ENCODE results near the gene RPRD2. TPM values are rescaled to one million over a fixed set of nuclear protein-coding genes. Genes with fewer than 3 reads are reported as not detected.

RPRD2 gene
- 8.3 and 9.0 TPM in 2 replicates for total RNA-seq

GRCh38 chr1:150363426-150364230 lies at the start of gene RPRD2:
RPRD2 (plus strand) TSS chr1:150364147; CDS start chr1:150364715, 568 bp downstream.

DNA sequence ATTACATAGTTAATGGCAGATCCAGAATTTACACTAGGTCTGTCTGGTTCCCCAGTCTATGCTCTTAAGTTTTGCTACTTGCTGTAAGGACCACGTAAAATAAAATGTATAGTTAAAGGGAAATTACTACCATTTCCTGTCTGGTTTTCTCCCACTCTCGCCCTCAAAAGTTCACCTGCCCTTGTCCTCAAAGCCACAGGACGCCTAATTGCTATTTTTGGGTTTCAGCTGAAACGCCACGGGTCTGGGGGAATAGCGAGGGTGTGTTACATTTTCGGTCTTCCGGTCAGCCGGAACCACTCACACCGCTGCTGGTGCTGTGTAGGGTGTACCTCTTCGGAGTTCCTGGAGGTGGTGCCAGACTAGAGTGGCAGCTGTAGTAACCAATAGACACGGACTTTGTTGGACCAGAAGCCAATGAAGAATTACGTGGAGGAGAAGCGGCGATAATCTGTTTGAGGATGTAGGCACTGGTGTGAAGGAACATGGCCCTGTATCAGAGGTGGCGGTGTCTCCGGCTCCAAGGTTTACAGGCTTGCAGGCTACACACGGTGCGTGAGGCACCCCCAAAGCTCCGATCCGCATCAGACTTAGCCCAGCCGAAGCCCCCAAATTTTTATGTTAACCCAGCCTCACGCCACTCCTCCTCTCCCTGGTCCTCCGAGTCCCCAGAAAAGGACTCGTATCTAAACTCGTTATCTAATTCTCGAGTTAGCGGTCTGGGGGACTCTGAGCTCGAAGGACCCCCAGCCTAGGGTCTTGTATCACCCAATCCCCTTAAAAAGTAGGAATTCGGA lies 123.2 kb downstream of the RPRD2 start, which contains the start of gene TARS2:
TSS of gene TARS2 (plus strand) at position 454 of the 797 bp plus-strand sequence. CDS start at position 486, 32 bp downstream.

DNA sequence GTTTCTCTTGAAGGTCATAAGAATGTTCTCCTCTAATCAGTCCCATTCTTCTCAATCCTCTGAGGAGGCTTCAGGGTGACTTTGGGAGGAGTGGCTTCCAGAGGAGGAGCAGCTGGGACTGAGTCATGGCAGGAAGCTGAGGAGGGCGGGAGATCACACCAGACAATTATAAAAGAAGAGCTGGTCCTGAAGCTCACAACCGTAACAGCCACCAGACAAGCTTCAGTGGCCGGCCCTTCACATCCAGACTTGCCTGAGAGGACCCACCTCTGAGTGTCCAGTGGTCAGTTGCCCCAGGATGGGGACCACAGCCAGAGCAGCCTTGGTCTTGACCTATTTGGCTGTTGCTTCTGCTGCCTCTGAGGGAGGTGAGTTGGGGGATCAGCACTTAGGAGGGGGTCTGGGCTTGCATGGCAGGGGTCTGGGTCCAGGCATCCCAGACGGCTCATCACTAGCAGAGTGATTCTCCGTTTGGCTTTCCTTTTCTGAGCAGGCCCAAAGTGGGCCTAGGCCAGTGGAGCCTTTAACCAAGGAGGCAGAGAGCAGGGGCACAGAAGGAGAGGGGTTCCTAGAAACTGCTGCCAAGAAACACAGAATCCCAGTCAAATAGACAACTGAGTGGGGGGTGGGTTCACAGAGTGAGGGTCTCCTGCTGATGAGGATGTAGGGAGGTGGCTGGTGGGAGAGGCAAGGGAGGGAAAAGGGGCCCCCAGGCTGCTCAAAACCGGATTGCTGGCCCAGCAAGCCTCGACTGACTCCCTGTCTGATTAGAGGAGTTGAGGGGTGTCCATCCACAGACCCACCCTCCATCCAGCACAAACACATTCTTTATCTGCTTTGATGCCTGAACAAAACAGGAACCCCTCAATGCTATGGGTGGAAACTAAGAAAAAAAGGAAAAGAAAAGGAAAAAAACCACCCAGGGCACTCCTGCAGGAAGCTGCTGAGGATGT lies 144.2 kb downstream of the RPRD2 start, which contains the start of gene ECM1:
TSS of gene ECM1 (plus strand) at position 198 of the 953 bp plus-strand sequence. CDS start at position 299, 101 bp downstream.

DNA sequence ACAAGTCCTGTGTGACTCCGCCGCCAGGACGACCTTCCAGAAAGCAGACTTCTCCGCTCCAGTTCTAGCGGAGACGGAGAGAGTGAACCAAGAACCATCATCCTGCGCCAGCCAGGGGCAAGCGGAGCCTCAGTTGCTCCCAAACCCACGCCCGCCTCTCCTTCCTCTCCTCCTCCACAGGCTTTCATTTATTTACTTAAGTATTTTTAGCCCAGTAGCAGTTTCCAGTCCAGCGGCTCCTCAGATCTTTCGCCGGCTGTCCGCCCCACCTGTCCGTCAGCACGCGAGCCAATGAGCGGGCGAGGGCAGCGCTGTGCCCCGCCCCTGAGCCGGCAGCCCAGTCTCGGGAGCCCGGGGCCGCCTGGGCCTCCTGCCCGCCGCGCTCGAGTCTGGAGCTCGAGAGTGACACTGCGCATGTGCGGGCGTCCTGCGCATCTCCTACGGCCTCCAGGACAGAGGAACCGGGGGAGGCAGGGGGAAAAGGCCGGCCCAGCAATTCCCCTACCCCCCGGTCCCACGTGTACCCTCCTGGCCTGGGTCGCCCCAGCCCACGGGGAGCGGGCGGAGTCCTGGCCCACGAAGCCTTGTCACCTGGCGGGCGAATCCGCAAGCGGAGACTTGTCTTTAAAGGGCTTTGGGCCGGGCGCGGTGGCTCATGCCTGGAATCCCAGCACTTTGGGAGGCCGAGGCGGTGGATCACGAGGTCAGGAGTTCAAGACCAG lies 151.5 kb downstream of the RPRD2 start, which contains the start of gene FALEC:
TSS of gene FALEC (plus strand) at position 425 of the 722 bp plus-strand sequence.

Other genes starting within 250 kb of the RPRD2 start
- gene PLEKHO1, start 214.2 kb upstream of the RPRD2 start, total RNA-seq: 20.3 and 24.5 TPM in 2 replicates
- gene ANP32E, start 128.0 kb upstream of the RPRD2 start, total RNA-seq: 11.6 and 11.9 TPM in 2 replicates
- gene CA14, start 106.4 kb upstream of the RPRD2 start, total RNA-seq: not detected in 2 replicates
- gene APH1A, start 95.1 kb upstream of the RPRD2 start, total RNA-seq: 92.1 and 92.4 TPM in 2 replicates
- gene C1orf54, start 91.4 kb upstream of the RPRD2 start, total RNA-seq: 19.5 and 21.2 TPM in 2 replicates
- 3.3 and 3.6 TPM in 2 replicates for gene CIART, start 81.6 kb upstream of the RPRD2 start, total RNA-seq
- 43.4 and 44.5 TPM in 2 replicates for gene MRPS21, start 70.3 kb upstream of the RPRD2 start, total RNA-seq
- gene PRPF3, start 42.6 kb upstream of the RPRD2 start, total RNA-seq: 14.8 and 18.6 TPM in 2 replicates
- 9.2 and 16.5 TPM in 2 replicates for gene TARS2, start 123.3 kb downstream of the RPRD2 start, total RNA-seq
- gene ECM1, start 144.0 kb downstream of the RPRD2 start, total RNA-seq: 17.6 and 32.3 TPM in 2 replicates
- gene FALEC, start 151.6 kb downstream of the RPRD2 start, total RNA-seq: not detected in 2 replicates
- gene ADAMTSL4, start 185.3 kb downstream of the RPRD2 start, total RNA-seq: 51.5 and 71.5 TPM in 2 replicates
- gene MCL1, start 215.5 kb downstream of the RPRD2 start, total RNA-seq: 158 and 211 TPM in 2 replicates

Measured in pericardium fibroblast (primary cell).